T-helper 17 cell (primary cell): ENCODE measurements around the gene OR1J4. TPM values are rescaled to one million over a fixed set of nuclear protein-coding genes. Genes with fewer than 3 reads are reported as not detected.
"Not testable (repeated sequence)": the region's sequence is repeated elsewhere in the genome, so short reads cannot be mapped to it uniquely, and the experiment has no call there.

Experiments used
- ATAC-seq: fragments of 150-1000 bp; cut with Tn5 transposase; 2 replicates; pipeline ENCODE4 v1.10.0; 2021; ENCODE audit warnings: mild to moderate bottlenecking, moderate library complexity
- DNase-seq, 3 donors: peaks; one replicate each; pipeline versions ENCODE4 v3.0.0 to v3.0.0-alpha.2; 2020 to 2021
- H3K9me3 ChIP-seq: one replicate; pipeline ENCODE4 v1.7.0; 2013; ENCODE audit warnings: low read length, mild to moderate bottlenecking; ENCODE audit not compliant: control insufficient read depth, poor library complexity, severe bottlenecking
- H3K27ac Mint-ChIP-seq: one replicate; pipeline ENCODE4 v1.8.0; 2022; ENCODE audit warnings: mild to moderate bottlenecking, moderate library complexity, mixed read lengths
- H3K27me3 Mint-ChIP-seq: one replicate; pipeline ENCODE4 v1.8.0; 2022; ENCODE audit warnings: mixed read lengths
- H3K36me3 Mint-ChIP-seq: one replicate; pipeline ENCODE4 v1.8.0; 2022; ENCODE audit warnings: low read depth, mixed read lengths
- H3K4me1 Mint-ChIP-seq: one replicate; pipeline ENCODE4 v1.8.0; 2022; ENCODE audit warnings: mild to moderate bottlenecking, mixed read lengths
- H3K4me3 Mint-ChIP-seq: one replicate; pipeline ENCODE4 v1.8.0; 2022; ENCODE audit warnings: mild to moderate bottlenecking, moderate library complexity, mixed read lengths
- total RNA-seq, 4 donors: library from RNA in 2 of 4; stranded (reverse) in 2 of 4; gene quantifications; one replicate each; pipeline ENCODE4 v1.2.3 and lab custom pipeline; 2022 to 2026

OR1J4 gene
- under 1 TPM; 0.40 to 0.50 TPM for total RNA-seq
- total RNA-seq (lab: John Stamatoyannopoulos, UW) = 0 reads per million in 2 donors

GRCh38 chr9:122518841-122519240, at the start of gene OR1J4:
Gene OR1J4 (plus strand): TSS chr9:122519141. CDS start chr9:122519141, 0 bp downstream.
- H3K4me3 Mint-ChIP-seq = no peak within 1 kb of the TSS

GRCh38 chr9:122474561-122474960, 44.4 kb upstream of the OR1J4 start:
- ATAC-seq (no peak), DNase-seq (no peak)
- Mint-ChIP-seq H3K36me3 (no peaks in the 10 kb centered on the region), H3K27ac (no peak overlapping the region), H3K27me3 (peaks cover 19% of the 10 kb centered on the region), H3K4me1 (peaks cover 4% of the 10 kb centered on the region), H3K4me3 (no peak overlapping the region)
- no peaks in the 10 kb centered on the region for H3K9me3 ChIP-seq

More at GRCh38 chr9:122518841-122519240, at the start of gene OR1J4:
- H3K27me3 Mint-ChIP-seq = peaks cover 8% of the 10 kb centered on the region
- H3K27ac Mint-ChIP-seq = no peak within 1 kb of the TSS
- H3K9me3 ChIP-seq = no peaks in the 10 kb centered on the region
- H3K4me1 Mint-ChIP-seq = no peaks in the 10 kb centered on the region
- ATAC-seq (no peak), DNase-seq (no peak)
- no peaks in the 10 kb centered on the region for H3K36me3 Mint-ChIP-seq

- Mint-ChIP-seq H3K36me3 (no peaks in the 10 kb centered on the region), H3K4me3 (no peak overlapping the region), H3K4me1 (peaks cover 4% of the 10 kb centered on the region), H3K27ac (no peak overlapping the region), H3K27me3 (peaks cover 19% of the 10 kb centered on the region)
- ATAC-seq = no peak
- no peak for DNase-seq
- no peaks in the 10 kb centered on the region for H3K9me3 ChIP-seq
Measured at GRCh38 chr9:122475717-122476116, 43.2 kb upstream of the OR1J4 start.

DNA sequence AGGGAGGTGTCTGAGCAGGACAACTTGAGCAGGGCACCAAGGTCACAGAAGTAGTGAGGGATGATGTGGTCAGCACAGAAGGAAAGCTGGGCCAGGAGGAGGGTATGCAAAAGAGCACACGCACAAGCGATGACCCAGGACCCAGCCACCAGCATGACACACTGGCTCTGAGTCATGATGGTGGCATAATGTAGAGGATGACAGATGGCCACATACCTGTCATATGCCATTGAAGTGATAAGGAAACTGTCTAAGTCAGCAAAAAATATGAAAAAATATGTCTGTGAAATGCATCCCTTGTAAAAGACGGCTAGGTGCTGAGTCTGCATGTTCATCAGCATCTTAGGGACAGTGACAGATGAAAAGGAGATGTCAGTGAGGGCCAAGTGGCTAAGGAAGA, 41.6 kb upstream of the OR1J4 start:
- DNase-seq (no peak), ATAC-seq (no peak)
- no peaks in the 10 kb centered on the region for H3K9me3 ChIP-seq
- H3K36me3 Mint-ChIP-seq = no peaks in the 10 kb centered on the region
- peaks cover 4% of the 10 kb centered on the region for H3K4me1 Mint-ChIP-seq
- H3K27ac Mint-ChIP-seq = no peak overlapping the region
- peaks cover 26% of the 10 kb centered on the region for H3K27me3 Mint-ChIP-seq
- H3K4me3 Mint-ChIP-seq = no peak overlapping the region

DNA sequence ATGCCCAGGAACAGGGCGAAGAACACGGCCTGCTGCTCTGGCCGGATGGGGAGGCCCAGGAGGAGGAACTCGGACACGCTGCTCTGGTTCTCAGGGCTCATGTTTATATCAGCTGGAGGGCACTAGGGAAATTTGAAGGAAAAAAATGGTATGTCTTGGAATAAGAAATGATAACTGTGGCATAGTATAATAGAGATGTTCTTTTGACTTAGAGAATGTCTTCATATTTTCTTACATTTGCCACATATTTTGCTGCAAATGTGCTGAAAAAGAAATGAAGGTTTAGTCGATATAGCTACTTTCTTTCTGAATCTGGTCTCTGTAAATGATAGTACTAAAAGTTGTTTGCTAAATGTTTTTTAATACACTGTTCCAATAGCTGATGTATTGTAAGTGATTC, 41.1 kb upstream of the OR1J4 start, which contains the start of gene OR1J1:
Gene OR1J1 (minus strand): TSS at position 101 of the 400 bp plus-strand sequence. CDS start 0 bp downstream, at position 101.
- ATAC-seq (no peak), DNase-seq (no peak)
- Mint-ChIP-seq H3K4me1 (peaks cover 4% of the 10 kb centered on the region), H3K27ac (no peak within 1 kb of the TSS), H3K36me3 (no peaks in the 10 kb centered on the region), H3K4me3 (no peak within 1 kb of the TSS), H3K27me3 (peaks cover 30% of the 10 kb centered on the region)
- H3K9me3 ChIP-seq = no peaks in the 10 kb centered on the region

DNA sequence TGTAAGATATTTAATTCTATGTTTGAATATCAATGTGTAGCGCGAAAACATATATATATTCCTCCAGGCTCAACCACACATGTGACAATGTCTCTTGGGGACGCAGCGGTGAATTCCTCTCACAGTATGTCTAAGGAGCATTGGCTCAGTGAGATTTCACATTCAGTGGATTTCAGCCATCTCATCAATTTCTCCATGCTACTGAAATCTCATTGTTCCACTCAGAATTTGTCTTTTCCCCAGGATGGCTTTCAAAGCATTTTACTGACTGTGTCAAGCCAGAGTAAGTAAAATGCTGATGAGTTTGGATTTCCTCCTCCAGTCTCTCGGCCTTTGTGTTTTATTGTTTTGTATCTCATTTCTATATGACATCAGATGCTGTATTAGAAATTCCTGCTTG, 39.9 kb upstream of the OR1J4 start:
- no peak for ATAC-seq
- no peaks in the 10 kb centered on the region for H3K9me3 ChIP-seq
- H3K27ac Mint-ChIP-seq = no peak overlapping the region
- peaks cover 30% of the 10 kb centered on the region for H3K27me3 Mint-ChIP-seq
- DNase-seq = no peak
- H3K4me3 Mint-ChIP-seq = no peak overlapping the region
- no peaks in the 10 kb centered on the region for H3K36me3 Mint-ChIP-seq
- H3K4me1 Mint-ChIP-seq = peaks cover 4% of the 10 kb centered on the region

GRCh38 chr9:122498883-122499288, 20.1 kb upstream of the OR1J4 start:
- DNase-seq (no peak), ATAC-seq (peak; percentile 65)
- Mint-ChIP-seq H3K27ac (no peak overlapping the region), H3K27me3 (peaks cover 6% of the 10 kb centered on the region), H3K36me3 (peaks cover 3% of the 10 kb centered on the region), H3K4me3 (no peak overlapping the region), H3K4me1 (peaks cover 3% of the 10 kb centered on the region)
- H3K9me3 ChIP-seq = no peaks in the 10 kb centered on the region

DNA sequence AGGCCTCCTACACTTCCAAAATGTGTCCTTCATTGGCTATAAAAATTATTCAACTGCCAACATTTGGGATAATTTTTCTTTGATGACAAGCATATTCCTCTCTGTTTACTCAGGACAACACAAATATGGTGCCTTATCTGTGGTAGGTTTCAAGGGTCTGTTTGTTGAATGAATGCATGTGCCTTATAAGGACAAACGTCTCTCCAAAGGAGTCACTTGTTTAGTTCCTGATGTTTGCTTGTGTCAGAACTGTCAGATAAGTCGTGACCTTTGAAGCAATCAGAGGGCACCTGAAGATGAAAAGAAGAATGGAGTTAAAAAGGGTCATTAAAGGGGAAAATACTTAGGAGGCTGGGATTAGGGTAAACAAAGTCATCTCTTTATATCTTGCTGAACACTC, 12.0 kb upstream of the OR1J4 start:
- Mint-ChIP-seq H3K36me3 (peaks cover 4% of the 10 kb centered on the region), H3K4me1 (peaks cover 3% of the 10 kb centered on the region), H3K4me3 (no peak overlapping the region), H3K27ac (no peak overlapping the region), H3K27me3 (peaks cover 28% of the 10 kb centered on the region)
- DNase-seq (no peak), ATAC-seq (no peak)
- no peaks in the 10 kb centered on the region for H3K9me3 ChIP-seq

DNA sequence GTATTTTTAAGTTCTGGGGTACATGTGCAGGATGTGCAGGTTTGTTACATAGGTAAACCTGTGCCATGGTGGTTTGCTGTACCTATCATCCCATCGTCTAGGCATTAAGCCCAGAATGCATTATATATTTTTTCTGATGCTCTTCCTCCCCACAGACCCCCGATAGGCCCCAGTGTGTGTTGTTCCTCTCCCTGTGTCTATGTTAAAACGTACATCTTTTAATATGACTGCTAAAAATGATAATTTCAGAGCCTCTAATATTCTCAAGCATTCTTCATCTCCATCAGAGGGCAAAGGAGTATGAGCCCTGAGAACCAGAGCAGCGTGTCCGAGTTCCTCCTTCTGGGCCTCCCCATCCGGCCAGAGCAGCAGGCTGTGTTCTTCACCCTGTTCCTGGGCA, 8.4 kb upstream of the OR1J4 start, which contains the start of gene OR1J2:
Gene OR1J2 (plus strand): TSS at position 301 of the 400 bp plus-strand sequence. CDS start 0 bp downstream, at position 301.
- H3K36me3 Mint-ChIP-seq = peaks cover 4% of the 10 kb centered on the region
- H3K27ac Mint-ChIP-seq = no peak within 1 kb of the TSS
- H3K4me3 Mint-ChIP-seq = no peak within 1 kb of the TSS
- H3K4me1 Mint-ChIP-seq = no peaks in the 10 kb centered on the region
- ATAC-seq = no peak
- no peaks in the 10 kb centered on the region for H3K9me3 ChIP-seq
- no peak for DNase-seq
- peaks cover 28% of the 10 kb centered on the region for H3K27me3 Mint-ChIP-seq

- H3K27ac Mint-ChIP-seq = no peak overlapping the region
- H3K4me3 Mint-ChIP-seq = no peak overlapping the region
- ATAC-seq (no peak), DNase-seq (no peak)
- no peaks in the 10 kb centered on the region for H3K4me1 Mint-ChIP-seq
- no peaks in the 10 kb centered on the region for H3K36me3 Mint-ChIP-seq
- H3K27me3 Mint-ChIP-seq = peaks cover 8% of the 10 kb centered on the region
- H3K9me3 ChIP-seq = no peaks in the 10 kb centered on the region
Measured at GRCh38 chr9:122518226-122518625, 715 bp upstream of the OR1J4 start.

GRCh38 chr9:122519376-122519775, 435 bp downstream of the OR1J4 start:
- Mint-ChIP-seq H3K4me1 (no peaks in the 10 kb centered on the region), H3K36me3 (no peaks in the 10 kb centered on the region), H3K27ac (no peak overlapping the region), H3K27me3 (peaks cover 8% of the 10 kb centered on the region), H3K4me3 (no peak overlapping the region)
- ATAC-seq = no peak
- DNase-seq = no peak
- no peaks in the 10 kb centered on the region for H3K9me3 ChIP-seq

GRCh38 chr9:122526602-122527001, 7.7 kb downstream of the OR1J4 start:
- Mint-ChIP-seq H3K36me3 (no peaks in the 10 kb centered on the region), H3K4me1 (no peaks in the 10 kb centered on the region), H3K27me3 (no peaks in the 10 kb centered on the region), H3K4me3 (no peak overlapping the region), H3K27ac (no peak overlapping the region)
- DNase-seq = no peak
- no peaks in the 10 kb centered on the region for H3K9me3 ChIP-seq
- no peak for ATAC-seq

DNA sequence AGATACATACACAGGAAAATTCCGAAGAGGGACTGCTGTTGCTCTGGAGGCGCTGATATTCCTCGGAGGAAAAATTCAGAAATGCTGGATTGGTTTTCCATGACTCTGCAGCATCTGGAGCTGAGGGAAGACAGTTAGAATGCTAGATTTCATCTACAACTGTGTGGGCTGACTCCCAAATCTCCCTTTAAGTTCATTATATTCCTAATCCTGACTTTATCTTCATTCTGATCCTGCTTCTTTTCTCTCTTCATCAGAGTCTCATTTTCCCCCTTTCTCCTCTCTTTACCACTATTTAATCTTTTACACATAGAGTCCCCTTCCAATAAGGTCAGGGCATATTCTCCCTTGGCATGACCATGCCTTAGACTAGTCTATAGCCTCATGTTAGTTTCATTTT, 8.3 kb downstream of the OR1J4 start, which contains the start of gene OR1N1:
Gene OR1N1 (minus strand): TSS at position 101 of the 400 bp plus-strand sequence. CDS start 0 bp downstream, at position 101.
- H3K27ac Mint-ChIP-seq = no peak within 1 kb of the TSS
- H3K27me3 Mint-ChIP-seq = no peaks in the 10 kb centered on the region
- H3K4me1 Mint-ChIP-seq = no peaks in the 10 kb centered on the region
- no peak for ATAC-seq
- no peaks in the 10 kb centered on the region for H3K36me3 Mint-ChIP-seq
- no peak for DNase-seq
- H3K4me3 Mint-ChIP-seq = no peak within 1 kb of the TSS
- H3K9me3 ChIP-seq = no peaks in the 10 kb centered on the region

- not testable (repeated sequence) for H3K36me3 Mint-ChIP-seq, H3K9me3 ChIP-seq, H3K4me1 Mint-ChIP-seq, H3K27me3 Mint-ChIP-seq, ATAC-seq, DNase-seq, H3K4me3 Mint-ChIP-seq, H3K27ac Mint-ChIP-seq
Measured at GRCh38 chr9:122531157-122531556, 12.2 kb downstream of the OR1J4 start.
